Measurements from ENCODE around the gene SSR4.
A peak's percentile ranks its signal among the peaks of the same experiment; 100 is the strongest.

DNA sequence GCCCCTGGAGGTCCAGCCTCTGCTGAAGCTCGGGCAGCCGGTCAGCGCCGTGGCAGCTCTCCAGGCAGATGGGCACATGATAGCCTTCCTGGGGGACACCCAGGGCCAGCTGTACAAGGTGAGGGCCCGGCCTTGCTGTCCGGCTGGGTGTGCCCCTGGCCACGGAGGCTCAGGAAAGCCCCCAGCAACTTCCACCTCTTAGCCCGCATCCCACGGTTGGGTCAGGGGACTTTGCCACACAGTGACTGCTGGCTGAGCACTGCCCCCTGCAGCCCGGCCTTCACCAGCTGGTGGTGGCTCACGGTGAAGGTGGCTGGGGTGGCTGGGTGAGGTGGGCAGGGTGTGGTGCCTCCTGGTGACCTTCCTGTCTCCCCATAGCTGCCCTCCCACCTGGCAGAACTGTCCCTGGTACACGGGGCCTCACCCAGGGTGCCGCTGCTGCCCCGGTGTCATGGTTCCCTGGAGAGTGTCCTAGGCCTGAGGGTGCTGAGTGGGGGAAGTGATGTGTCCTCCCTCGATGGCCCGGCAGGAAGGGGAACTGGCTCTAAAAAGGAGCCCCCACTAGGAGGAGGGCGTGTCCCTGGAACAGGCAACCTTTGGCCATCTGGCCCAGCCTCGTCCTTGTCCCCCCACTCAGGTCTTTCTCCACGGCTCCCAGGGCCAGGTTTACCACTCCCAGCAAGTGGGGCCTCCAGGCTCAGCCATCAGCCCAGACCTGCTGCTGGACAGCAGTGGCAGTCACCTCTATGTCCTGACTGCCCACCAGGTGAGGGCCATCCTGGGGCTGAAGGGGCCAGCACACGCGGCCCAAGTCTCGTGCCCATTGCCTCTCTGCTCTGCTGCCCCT is 25.9 kb upstream of the SSR4 start:
- TF ChIP-seq, protein P1, sequence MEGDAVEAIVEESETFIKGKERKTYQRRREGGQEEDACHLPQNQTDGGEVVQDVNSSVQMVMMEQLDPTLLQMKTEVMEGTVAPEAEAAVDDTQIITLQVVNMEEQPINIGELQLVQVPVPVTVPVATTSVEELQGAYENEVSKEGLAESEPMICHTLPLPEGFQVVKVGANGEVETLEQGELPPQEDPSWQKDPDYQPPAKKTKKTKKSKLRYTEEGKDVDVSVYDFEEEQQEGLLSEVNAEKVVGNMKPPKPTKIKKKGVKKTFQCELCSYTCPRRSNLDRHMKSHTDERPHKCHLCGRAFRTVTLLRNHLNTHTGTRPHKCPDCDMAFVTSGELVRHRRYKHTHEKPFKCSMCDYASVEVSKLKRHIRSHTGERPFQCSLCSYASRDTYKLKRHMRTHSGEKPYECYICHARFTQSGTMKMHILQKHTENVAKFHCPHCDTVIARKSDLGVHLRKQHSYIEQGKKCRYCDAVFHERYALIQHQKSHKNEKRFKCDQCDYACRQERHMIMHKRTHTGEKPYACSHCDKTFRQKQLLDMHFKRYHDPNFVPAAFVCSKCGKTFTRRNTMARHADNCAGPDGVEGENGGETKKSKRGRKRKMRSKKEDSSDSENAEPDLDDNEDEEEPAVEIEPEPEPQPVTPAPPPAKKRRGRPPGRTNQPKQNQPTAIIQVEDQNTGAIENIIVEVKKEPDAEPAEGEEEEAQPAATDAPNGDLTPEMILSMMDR (conservative IDR thresholded peaks at IDR 0.05; ENCODE audit: low read length), result 0 out of 2 replicates have a peak, but pooled peaks have one; percentile 27
- no peak for TF ChIP-seq EZH2phosphoT487 (IDR thresholded peaks at IDR 0.05; ENCODE audit: borderline replicate concordance)

All from Loucy (cell line).